HG03108 (cell line): ENCODE data around the gene RDH13.

ENCODE experiments used
- ATAC-seq: cut with Tn5 transposase; IDR thresholded peaks from one replicate; pipeline ENCODE4 v1.9.1; 2021; ENCODE audit warnings: moderate library complexity; ENCODE audit not compliant: unreplicated experiment

RDH13 gene

GRCh38 chr19:55092423-55093318, 29.7 kb upstream of the RDH13 start:
- no peak for ATAC-seq

DNA sequence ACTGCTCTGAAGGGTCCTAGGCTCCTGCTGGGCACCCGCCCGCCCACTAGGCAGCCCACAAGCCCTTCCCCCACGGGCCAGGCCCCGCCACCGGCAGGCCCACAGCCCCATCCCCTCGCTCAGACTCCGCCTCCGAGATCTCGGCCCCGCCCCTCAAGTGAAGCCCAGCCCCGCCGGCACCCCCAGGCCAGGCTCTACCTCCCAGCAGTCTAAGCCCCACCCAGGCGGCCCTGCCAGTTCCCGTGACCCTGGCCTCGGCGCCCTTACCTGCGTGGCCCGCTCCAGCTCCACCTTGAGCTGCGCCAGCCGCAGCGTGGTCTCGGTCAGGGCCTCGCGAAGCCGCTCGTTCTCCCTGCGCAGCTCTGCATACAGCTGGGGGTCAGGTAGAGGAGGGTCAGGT, 29.0 kb upstream of the RDH13 start:
- no peak for ATAC-seq

- no peak for ATAC-seq
Measured at GRCh38 chr19:55091126-55091910, 28.4 kb upstream of the RDH13 start.

DNA sequence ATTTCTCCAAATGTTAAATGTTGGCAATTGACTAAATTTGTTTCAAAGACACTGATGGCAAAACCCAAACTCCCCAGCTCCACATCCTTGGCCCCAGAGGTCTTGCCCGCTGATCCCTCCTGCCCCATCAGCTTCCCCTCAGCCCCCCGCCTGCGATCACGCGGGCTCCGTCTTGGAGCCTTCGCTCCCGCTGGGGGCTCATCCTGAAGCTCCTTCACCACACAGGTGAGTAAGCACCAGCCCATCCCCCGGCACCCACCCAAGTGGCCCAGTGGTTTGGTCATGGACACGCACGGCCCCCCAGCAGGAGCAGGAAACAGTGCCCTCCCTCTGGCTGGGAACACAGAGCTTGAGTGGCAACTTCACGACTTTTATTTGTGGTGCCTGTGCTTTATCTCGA, 27.6 kb upstream of the RDH13 start:
- no peak for ATAC-seq

- ATAC-seq, result no peak
Measured at GRCh38 chr19:55089342-55089944, 26.5 kb upstream of the RDH13 start.

- no peak for ATAC-seq
Measured at GRCh38 chr19:55088543-55089341, 25.8 kb upstream of the RDH13 start.

DNA sequence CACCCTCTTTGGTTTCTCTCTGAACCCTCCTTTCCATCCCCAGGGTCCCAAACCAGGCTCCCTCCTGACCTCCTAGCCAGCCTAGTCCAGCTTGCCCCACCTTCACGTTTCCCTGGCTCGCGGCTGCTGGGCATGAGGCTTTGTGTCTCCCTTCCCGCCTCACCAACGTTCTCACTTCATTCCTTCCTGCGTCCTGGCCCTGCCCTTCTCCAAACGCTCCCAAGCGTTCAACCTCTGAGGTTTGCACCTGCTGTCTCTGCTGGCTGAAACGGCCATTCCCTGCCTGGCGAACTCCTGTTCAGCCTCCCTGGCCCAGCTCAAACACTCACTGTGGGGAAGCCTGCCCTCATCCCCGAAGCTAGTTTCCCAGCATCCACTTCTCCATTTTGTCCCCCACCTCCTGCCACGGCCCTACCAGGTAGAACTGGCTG, 25.1 kb upstream of the RDH13 start:
- no peak for ATAC-seq

GRCh38 chr19:55087542-55087901, 24.6 kb upstream of the RDH13 start:
- ATAC-seq, result no peak

- no peak for ATAC-seq
Measured at GRCh38 chr19:55086730-55087541, 24.0 kb upstream of the RDH13 start.

DNA sequence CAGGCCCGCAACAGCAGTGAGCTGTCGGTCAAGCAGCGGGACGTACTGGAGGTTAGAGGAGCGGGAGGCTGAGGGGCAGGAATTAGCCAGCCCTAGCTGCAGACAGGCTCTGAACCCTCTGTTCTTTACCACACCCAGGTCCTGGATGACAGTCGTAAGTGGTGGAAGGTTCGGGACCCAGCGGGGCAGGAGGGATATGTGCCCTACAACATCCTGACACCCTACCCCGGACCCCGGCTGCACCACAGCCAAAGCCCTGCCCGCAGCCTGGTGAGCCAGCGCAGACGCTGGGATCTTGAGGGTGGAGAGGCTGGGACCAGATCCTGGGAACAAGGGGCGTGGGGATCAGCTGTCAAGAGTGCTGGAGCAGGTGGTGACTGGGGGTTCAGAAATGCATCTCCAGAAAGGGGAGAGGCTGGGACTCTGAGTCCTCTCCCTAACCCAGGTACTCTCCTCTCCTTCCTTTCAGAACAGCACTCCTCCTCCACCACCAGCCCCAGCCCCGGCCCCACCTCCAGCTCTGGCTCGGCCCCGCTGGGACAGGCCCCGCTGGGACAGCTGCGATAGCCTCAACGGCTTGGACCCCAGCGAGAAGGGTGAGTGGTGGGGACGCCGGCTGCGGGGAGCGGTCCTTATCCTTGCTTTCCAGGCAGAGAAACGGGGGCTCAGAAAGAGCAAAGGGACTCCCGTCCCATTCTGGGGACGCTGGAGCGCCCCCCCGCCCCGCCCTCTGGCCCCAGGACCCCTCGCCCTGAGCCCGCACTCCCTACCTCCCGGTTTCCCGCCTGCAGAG, 23.2 kb upstream of the RDH13 start:
- no peak for ATAC-seq

- no peak for ATAC-seq
Measured at GRCh38 chr19:55084416-55084815, 21.5 kb upstream of the RDH13 start.

DNA sequence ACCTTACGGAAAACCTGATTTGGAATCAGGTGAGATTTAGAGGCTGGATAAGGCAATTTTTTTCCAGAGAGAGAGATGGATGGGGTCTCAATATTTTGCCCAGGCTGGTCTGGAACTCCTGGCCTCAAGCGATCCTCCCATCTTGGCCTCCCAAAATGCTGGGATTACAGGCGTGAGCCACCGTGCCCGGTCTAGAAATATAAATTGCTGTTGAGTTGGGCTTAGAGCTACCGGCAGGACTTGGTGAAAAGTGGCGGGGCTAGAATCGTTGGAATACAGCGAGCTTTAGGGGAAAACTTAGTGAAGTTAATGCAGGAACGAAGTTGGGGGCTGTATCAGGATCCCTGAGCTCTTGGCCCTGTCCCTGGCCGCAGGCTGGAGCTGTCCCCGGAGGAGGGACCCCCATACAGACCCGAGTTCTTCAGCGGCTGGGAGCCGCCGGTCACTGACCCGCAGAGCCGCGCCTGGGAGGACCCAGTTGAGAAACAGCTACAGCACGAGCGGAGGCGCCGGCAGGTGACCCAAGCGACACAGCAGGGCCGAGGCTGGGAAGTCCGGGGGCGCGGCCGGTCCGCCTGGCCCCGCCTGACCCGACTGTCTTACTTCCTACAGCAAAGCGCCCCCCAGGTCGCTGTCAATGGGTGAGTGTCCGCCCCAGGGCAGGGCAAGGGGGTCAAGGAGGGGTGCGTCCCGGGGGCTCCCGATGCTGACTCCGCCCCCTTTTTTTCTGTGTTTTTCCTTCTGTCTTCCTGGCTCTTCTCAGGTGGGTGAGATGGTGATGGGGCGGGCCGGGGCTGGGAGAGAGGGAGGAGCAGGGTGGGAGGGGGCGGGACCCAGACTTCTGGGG, 20.3 kb upstream of the RDH13 start:
- no peak for ATAC-seq

- ATAC-seq, result no peak
Measured at GRCh38 chr19:55082020-55082851, 19.3 kb upstream of the RDH13 start.

DNA sequence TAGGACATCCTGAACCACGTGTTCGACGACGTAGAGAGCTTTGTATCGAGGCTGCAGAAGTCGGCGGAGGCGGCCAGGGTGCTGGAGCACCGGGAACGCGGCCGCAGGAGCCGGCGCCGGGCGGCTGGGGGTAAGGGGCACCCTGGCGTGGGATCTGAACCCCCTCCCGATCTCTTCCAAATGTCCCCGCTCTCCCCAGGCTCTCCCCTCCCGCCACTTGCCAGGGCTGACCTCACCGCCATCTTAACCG, 18.7 kb upstream of the RDH13 start:
- no peak for ATAC-seq

DNA sequence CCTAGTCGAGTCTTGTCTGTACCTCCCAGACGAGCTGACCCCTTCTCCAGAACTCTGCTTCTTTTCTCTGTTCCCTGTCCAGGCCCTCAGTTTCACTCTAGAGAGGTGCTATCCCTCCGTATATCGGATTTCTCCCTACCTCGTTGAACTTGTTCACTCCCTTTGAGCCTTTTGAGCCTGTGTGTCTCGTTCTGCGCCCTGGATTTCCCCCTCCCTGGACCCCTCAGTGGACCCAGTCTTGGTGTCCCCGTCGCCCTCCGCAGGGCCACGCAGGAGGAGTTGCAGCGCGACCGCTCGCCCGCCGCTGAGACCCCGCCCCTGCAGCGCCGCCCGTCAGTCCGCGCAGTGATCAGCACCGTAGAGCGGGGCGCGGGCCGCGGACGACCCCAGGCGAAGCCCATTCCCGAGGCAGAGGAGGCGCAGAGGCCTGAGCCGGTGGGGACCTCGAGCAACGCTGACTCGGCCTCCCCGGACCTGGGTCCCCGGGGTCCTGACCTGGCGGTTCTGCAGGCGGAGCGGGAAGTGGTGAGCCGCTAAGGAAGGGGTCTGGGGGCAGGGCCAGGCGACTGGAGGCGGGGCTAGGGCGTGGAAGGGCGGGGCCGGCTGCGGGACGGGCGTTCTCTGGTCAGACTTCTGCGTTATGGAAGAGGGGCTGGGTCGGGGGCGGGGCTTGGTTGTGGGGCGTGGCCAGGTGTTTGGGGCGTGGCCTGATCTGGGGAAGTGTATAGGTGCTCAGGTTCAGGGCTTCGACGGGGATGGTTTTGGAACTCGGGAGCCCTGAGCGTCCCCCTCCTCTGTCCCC, 18.2 kb upstream of the RDH13 start:
- peak; percentile 76 for ATAC-seq

GRCh38 chr19:55080121-55080967, 17.4 kb upstream of the RDH13 start:
- ATAC-seq, result no peak
